HepG2 (cell line): ENCODE measurements around the gene GGA1. TPM values are rescaled to one million over a fixed set of nuclear protein-coding genes. Genes with fewer than 3 reads are reported as not detected.

Experiments
- AGO1 ChIP-seq: fragments of 200-400 bp; formaldehyde crosslinking; IDR thresholded peaks from 2 replicates; pipeline ENCODE4 v1.6.1; 2017; ENCODE audit warnings: mild to moderate bottlenecking, low read depth, low read length, moderate library complexity; ENCODE audit not compliant: poor library complexity, severe bottlenecking
- AGO2 ChIP-seq: fragments of 200-400 bp; formaldehyde crosslinking; optimal IDR thresholded peaks from 2 replicates; pipeline ENCODE3; 2017; ENCODE audit warnings: mild to moderate bottlenecking, low read depth, low read length, moderate library complexity
- ATF4 ChIP-seq, 2 experiments: fragments of 450-650 bp in 1 of 2; sonication (generic) in 1 of 2; formaldehyde crosslinking; IDR thresholded peaks; 2 replicates each; pipeline versions ENCODE4 v1.5.0 to v1.8.0; 2020 to 2022; ENCODE audit warnings: mild to moderate bottlenecking in 1 of 2, missing genetic modification reagents in 1 of 2
- ERF ChIP-seq: IDR thresholded peaks from 2 replicates; pipeline ENCODE4 v1.6.1; 2018; ENCODE audit warnings: missing biosample characterization, missing genetic modification reagents
- HNF4G ChIP-seq, 2 experiments: sonication (generic) in 1 of 2; formaldehyde crosslinking in 1 of 2; IDR thresholded peaks; 2 replicates each; pipeline versions ENCODE4 v1.4.0 to v1.6.1; 2011 to 2020; ENCODE audit warnings: borderline replicate concordance in 2 of 2, low read depth in 2 of 2, mild to moderate bottlenecking in 2 of 2, low read length in 1 of 2, missing genetic modification reagents in 1 of 2, moderate library complexity in 1 of 2
- KDM1A ChIP-seq: IDR thresholded peaks from 2 replicates; pipeline ENCODE4 v1.6.1; 2016; ENCODE audit warnings: missing compliant biosample characterization
- NAIF1 ChIP-seq: sonication (generic); formaldehyde crosslinking; IDR thresholded peaks from 2 replicates; pipeline ENCODE4 v1.5.0; 2020; ENCODE audit warnings: mild to moderate bottlenecking, missing genetic modification reagents, borderline replicate concordance
- PCBP2 ChIP-seq: fragments of 200-400 bp; formaldehyde crosslinking; optimal IDR thresholded peaks from 2 replicates; pipeline ENCODE3; 2018; ENCODE audit warnings: low read length, low read depth; ENCODE audit not compliant: poor library complexity, severe bottlenecking
- POGZ ChIP-seq: sonication (generic); formaldehyde crosslinking; IDR thresholded peaks from 2 replicates; pipeline ENCODE4 v1.4.0; 2020; ENCODE audit warnings: mild to moderate bottlenecking, missing genetic modification reagents
- REPIN1 ChIP-seq: sonication (generic); formaldehyde crosslinking; IDR thresholded peaks from 2 replicates; pipeline ENCODE4 v1.8.0; 2022; ENCODE audit warnings: missing genetic modification reagents, low read depth, mild to moderate bottlenecking, borderline replicate concordance
- REST ChIP-seq, 2 experiments: IDR thresholded peaks; 2 replicates each; pipeline ENCODE4 v1.6.1; 2011 to 2012; ENCODE audit warnings: low read length in 2 of 2, borderline replicate concordance in 1 of 2, low read depth in 1 of 2, mild to moderate bottlenecking in 1 of 2, moderate library complexity in 1 of 2
- SP4 ChIP-seq: sonication (generic); formaldehyde crosslinking; IDR thresholded peaks from 2 replicates; pipeline ENCODE4 v1.8.1; 2023; ENCODE audit warnings: mild to moderate bottlenecking, missing genetic modification reagents
- TBL1XR1 ChIP-seq: fragments of 150-350 bp; IDR thresholded peaks from 2 replicates; pipeline ENCODE4 v1.6.1; 2014; ENCODE audit warnings: borderline replicate concordance, low read length; ENCODE audit not compliant: partially characterized antibody
- ZBTB43 ChIP-seq: sonication (generic); formaldehyde crosslinking; conservative IDR thresholded peaks from 2 replicates; pipeline ENCODE4 v1.4.0; 2020; ENCODE audit warnings: missing genetic modification reagents
- ZKSCAN1 ChIP-seq: fragments of 150-350 bp; IDR thresholded peaks from 2 replicates; pipeline ENCODE4 v1.6.1; 2014; ENCODE audit warnings: low read length
- ZMAT3 ChIP-seq: sonication (generic); formaldehyde crosslinking; conservative IDR thresholded peaks from 2 replicates; pipeline ENCODE4 v1.7.0; 2021; ENCODE audit warnings: missing genetic modification reagents
- ZNF225 ChIP-seq: sonication (generic); formaldehyde crosslinking; IDR thresholded peaks from 2 replicates; pipeline ENCODE4 v1.4.0; 2020; ENCODE audit warnings: mild to moderate bottlenecking, missing genetic modification reagents
- ZNF230 ChIP-seq: sonication (generic); formaldehyde crosslinking; IDR thresholded peaks from 2 replicates; pipeline ENCODE4 v1.4.0; 2020; ENCODE audit warnings: mild to moderate bottlenecking, missing genetic modification reagents
- ZNF235 ChIP-seq: sonication (generic); formaldehyde crosslinking; IDR thresholded peaks from 2 replicates; pipeline ENCODE4 v1.8.1; 2023; ENCODE audit warnings: mild to moderate bottlenecking, missing genetic modification reagents, borderline replicate concordance
- ZNF441 ChIP-seq: sonication (generic); formaldehyde crosslinking; IDR thresholded peaks from 2 replicates; pipeline ENCODE4 v1.7.0; 2021; ENCODE audit warnings: missing genetic modification reagents, borderline replicate concordance
- ZNF530 ChIP-seq: sonication (generic); formaldehyde crosslinking; IDR thresholded peaks from 2 replicates; pipeline ENCODE4 v1.5.0; 2020; ENCODE audit warnings: low read depth, mild to moderate bottlenecking, missing genetic modification reagents
- ZNF639 ChIP-seq: conservative IDR thresholded peaks from 2 replicates; pipeline ENCODE4 v1.6.1; 2018; ENCODE audit warnings: missing genetic modification reagents
- polyA plus RNA-seq, 8 experiments: library from polyadenylated mRNA; depleted of rRNA in 3 of 8; stranded (reverse) in 7 of 8; unstranded in 1 of 8; fragments of >200 nt; fragmentation: Illumina TruSeq in 4 of 8; extraction: Trizol in 4 of 8; gene quantifications; 2 replicates each; pipeline versions ENCODE4 v1.2.1 to v1.2.3, GENCODE V29; 2011 to 2016; ENCODE audit warnings: low read depth in 4 of 8, missing spikeins in 1 of 8, mixed read lengths in 1 of 8; ENCODE audit not compliant: insufficient read depth in 1 of 8
- total RNA-seq, 5 experiments: library from RNA; depleted of rRNA; stranded (reverse); fragments of >200 nt; fragmentation: Illumina TruSeq; extraction: Trizol; gene quantifications; 2 replicates each; pipeline ENCODE4 v1.2.3, GENCODE V29; 2016; ENCODE audit warnings: low read depth in 1 of 5

GGA1 gene
- total and polyA plus RNA-seq, 2 of the 13 experiments (the other 11 are each of a cell fraction or from before 2014, with no cell fraction given) = 29.1 to 87.2 TPM

GRCh38 chr22:37639771-37640590 lies 31.3 kb downstream of the GGA1 start (continued):
- TF ChIP-seq ZBTB43 (CRISPR knock-in tag) (no peak), SP4 (CRISPR knock-in tag) (no peak), PCBP2 (no peak), ZNF225 (CRISPR knock-in tag) (no peak), ERF (CRISPR knock-in tag) (no peak), POGZ (no peak), KDM1A (peak; percentile 81; the same call in 1 of the 2 replicates), NAIF1 (CRISPR knock-in tag) (no peak), ATF4 (CRISPR knock-in tag; IDR thresholded peaks at IDR 0.05) (no peak), REPIN1 (CRISPR knock-in tag) (no peak), ZNF441 (CRISPR knock-in tag) (no peak), ZNF230 (CRISPR knock-in tag) (no peak), ZNF639 (CRISPR knock-in tag) (no peak), ZNF530 (CRISPR knock-in tag) (no peak), ZNF235 (no peak), ZMAT3 (CRISPR knock-in tag) (peak; percentile 25; the same call in 1 of the 2 replicates), TBL1XR1 (no peak), AGO1 (no peak), HNF4G (IDR thresholded peaks at IDR 0.05; ENCODE audit: borderline replicate concordance, low read depth, low read length) (no peak), HNF4G (CRISPR knock-in tag; IDR thresholded peaks at IDR 0.05; ENCODE audit: borderline replicate concordance, low read depth) (no peak), REST (IDR thresholded peaks at IDR 0.05; ENCODE audit: borderline replicate concordance in 1 of 2, low read depth in 1 of 2, low read length in 2 of 2) (no peak), AGO2 (no peak), ZKSCAN1 (no peak)
